Measurements from ENCODE around the gene ABI3BP.

Gene ABI3BP

GRCh38 chr3:100717637-100718487, 275.4 kb downstream of the ABI3BP start:
- DNase-seq (ENCODE audit: low read depth) = no peak
- in situ Hi-C loops (cut with HindIII; ENCODE audit: low sequenced_read_pairs) = no loop called here
- no peak for TF ChIP-seq CTCF (IDR thresholded peaks at IDR 0.05; ENCODE audit: low read depth, low read length, missing control alignments)
- H3K4me3 ChIP-seq (ENCODE audit: low read depth, low read length) = no peak overlapping the region

GRCh38 chr3:100717063-100717462, 276.2 kb downstream of the ABI3BP start:
- DNase-seq (ENCODE audit: low read depth) = no peak
- no peak overlapping the region for H3K4me3 ChIP-seq (ENCODE audit: low read depth, low read length)
- no peak for TF ChIP-seq CTCF (IDR thresholded peaks at IDR 0.05; ENCODE audit: low read depth, low read length, missing control alignments)
- in situ Hi-C loops (cut with HindIII; ENCODE audit: low sequenced_read_pairs) = no loop called here

GRCh38 chr3:100715176-100715575, 278.0 kb downstream of the ABI3BP start:
- in situ Hi-C loops (cut with HindIII; ENCODE audit: low sequenced_read_pairs) = no loop called here
- no peak for DNase-seq (ENCODE audit: low read depth)
- no peak overlapping the region for H3K4me3 ChIP-seq (ENCODE audit: low read depth, low read length)
- TF ChIP-seq CTCF (IDR thresholded peaks at IDR 0.05; ENCODE audit: low read depth, low read length, missing control alignments) = no peak

- TF ChIP-seq CTCF (IDR thresholded peaks at IDR 0.05; ENCODE audit: low read depth, low read length, missing control alignments) = peak; percentile 49
- in situ Hi-C loops (cut with HindIII; ENCODE audit: low sequenced_read_pairs) = no loop called here
- H3K4me3 ChIP-seq (ENCODE audit: low read depth, low read length) = peak overlapping the region; percentile 68
- peak; percentile 20 for DNase-seq (ENCODE audit: low read depth)
These were observed 282.8 kb downstream of the ABI3BP start for GRCh38 chr3:100710261-100710968.

GRCh38 chr3:100709842-100710260, 283.4 kb downstream of the ABI3BP start:
- H3K4me3 ChIP-seq (ENCODE audit: low read depth, low read length) = peak overlapping the region; percentile 68
- in situ Hi-C loops (cut with HindIII; ENCODE audit: low sequenced_read_pairs) = no loop called here
- TF ChIP-seq CTCF (IDR thresholded peaks at IDR 0.05; ENCODE audit: low read depth, low read length, missing control alignments) = no peak
- no peak for DNase-seq (ENCODE audit: low read depth)

GRCh38 chr3:100708989-100709841, 284.0 kb downstream of the ABI3BP start, which contains the start of gene TFG:
TFG (plus strand) TSS chr3:100709494; CDS start chr3:100713686, 4,192 bp downstream.
- TF ChIP-seq CTCF (IDR thresholded peaks at IDR 0.05; ENCODE audit: low read depth, low read length, missing control alignments) = no peak
- in situ Hi-C loops (cut with HindIII; ENCODE audit: low sequenced_read_pairs) = no loop called here
- peak; percentile 99 for DNase-seq (ENCODE audit: low read depth)
- H3K4me3 ChIP-seq (ENCODE audit: low read depth, low read length) = peak within 1 kb of the TSS; percentile 68

All from astrocyte of the cerebellum (primary cell).